ENCODE results near the gene EPHA8.

DNA sequence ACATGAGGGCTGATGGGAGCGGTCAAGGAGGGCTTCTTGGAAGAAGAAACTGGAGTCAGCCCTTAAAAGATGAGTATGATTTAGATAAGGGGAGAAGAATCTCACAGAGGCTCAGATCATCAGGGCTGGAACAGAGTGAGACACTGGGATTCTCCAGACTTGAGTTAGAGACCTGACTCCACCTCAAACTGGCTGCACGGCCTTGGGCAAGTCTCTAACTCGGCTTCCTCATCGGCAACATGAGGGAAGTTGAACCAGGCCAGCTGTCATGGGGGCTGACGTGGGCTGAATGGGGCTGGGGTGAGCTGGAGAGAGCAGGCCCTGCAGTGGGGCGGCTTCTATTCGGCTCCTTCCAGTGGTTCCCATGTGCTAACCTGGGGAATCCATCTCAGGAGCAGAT, 82.6 kb downstream of the EPHA8 start:
- TF ChIP-seq CTCF (tag by site-specific recombination; IDR thresholded peaks at IDR 0.05) (no peak), ZNF600 (tag by site-specific recombination; IDR thresholded peaks at IDR 0.05) (no peak), ZNF785 (tag by site-specific recombination; IDR thresholded peaks at IDR 0.05) (no peak), ZSCAN30 (tag by site-specific recombination; IDR thresholded peaks at IDR 0.05) (no peak), ZNF621 (tag by site-specific recombination; IDR thresholded peaks at IDR 0.05) (no peak), ZBTB8A (tag by site-specific recombination; IDR thresholded peaks at IDR 0.05) (no peak)
- TF ChIP-seq, protein P1, sequence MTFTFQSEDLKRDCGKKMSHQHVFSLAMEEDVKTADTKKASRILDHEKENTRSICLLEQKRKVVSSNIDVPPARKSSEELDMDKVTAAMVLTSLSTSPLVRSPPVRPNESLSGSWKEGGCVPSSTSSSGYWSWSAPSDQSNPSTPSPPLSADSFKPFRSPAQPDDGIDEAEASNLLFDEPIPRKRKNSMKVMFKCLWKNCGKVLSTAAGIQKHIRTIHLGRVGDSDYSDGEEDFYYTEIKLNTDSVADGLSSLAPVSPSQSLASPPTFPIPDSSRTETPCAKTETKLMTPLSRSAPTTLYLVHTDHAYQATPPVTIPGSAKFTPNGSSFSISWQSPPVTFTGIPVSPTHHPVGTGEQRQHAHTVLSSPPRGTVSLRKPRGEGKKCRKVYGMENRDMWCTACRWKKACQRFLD (tag by site-specific recombination; IDR thresholded peaks at IDR 0.05), result no peak
- TF ChIP-seq, protein P2, sequence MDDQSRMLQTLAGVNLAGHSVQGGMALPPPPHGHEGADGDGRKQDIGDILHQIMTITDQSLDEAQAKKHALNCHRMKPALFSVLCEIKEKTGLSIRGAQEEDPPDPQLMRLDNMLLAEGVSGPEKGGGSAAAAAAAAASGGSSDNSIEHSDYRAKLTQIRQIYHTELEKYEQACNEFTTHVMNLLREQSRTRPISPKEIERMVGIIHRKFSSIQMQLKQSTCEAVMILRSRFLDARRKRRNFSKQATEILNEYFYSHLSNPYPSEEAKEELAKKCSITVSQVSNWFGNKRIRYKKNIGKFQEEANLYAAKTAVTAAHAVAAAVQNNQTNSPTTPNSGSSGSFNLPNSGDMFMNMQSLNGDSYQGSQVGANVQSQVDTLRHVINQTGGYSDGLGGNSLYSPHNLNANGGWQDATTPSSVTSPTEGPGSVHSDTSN (CRISPR knock-in tag; IDR thresholded peaks at IDR 0.05), result no peak
